ENCODE data around the gene BARX1. TPM values are rescaled to one million over a fixed set of nuclear protein-coding genes. Genes with fewer than 3 reads are reported as not detected.
"Not testable (repeated sequence)": the region's sequence is repeated elsewhere in the genome, so short reads cannot be mapped to it uniquely, and the experiment has no call there.

The BARX1 gene
- total and polyA plus RNA-seq, 7 donors, result 0.23 TPM; not detected in 6

DNA sequence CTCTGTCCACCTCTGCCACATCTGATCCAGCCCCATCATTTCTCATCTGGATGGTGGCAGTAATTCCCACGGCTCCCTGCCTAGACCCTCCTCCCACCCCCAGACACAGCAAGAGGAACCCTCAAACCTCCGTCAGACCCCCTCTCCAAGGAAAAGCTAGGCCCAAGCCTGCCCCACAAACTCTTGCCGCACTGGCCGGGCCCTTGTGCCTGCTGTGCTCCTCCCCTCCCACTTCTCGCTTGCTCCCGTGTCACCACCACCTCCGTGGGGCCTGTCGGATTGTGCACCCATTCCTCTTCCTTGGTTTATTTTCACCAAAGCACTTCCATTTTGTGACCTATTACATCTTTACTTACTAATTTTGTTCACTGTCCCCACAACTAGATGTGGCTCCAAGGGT, 14.2 kb downstream of the BARX1 start:
- no peaks in the 10 kb centered on the region for H3K36me3 ChIP-seq
- peaks cover 0 to 7% (median 4%) of the 10 kb centered on the region in 4 donors for H3K4me1 ChIP-seq
- H3K4me3 ChIP-seq, result no peak overlapping the region
- 88 to 90% methylated on average over 8 of the region's 8 CpGs for WGBS, 2 donors
- no peak for DNase-seq
- H3K9me3 ChIP-seq, result no peaks in the 10 kb centered on the region
- no peak overlapping the region for H3K27ac ChIP-seq
- H3K27me3 ChIP-seq, result peaks cover 15 to 67% (median 41%) of the 10 kb centered on the region in 3 donors
- TF ChIP-seq EP300 (IDR thresholded peaks at IDR 0.05) (no peak), POLR2A (IDR thresholded peaks at IDR 0.05) (no peak), POLR2AphosphoS5 (IDR thresholded peaks at IDR 0.05) (no peak)
- TF ChIP-seq, protein P1, sequence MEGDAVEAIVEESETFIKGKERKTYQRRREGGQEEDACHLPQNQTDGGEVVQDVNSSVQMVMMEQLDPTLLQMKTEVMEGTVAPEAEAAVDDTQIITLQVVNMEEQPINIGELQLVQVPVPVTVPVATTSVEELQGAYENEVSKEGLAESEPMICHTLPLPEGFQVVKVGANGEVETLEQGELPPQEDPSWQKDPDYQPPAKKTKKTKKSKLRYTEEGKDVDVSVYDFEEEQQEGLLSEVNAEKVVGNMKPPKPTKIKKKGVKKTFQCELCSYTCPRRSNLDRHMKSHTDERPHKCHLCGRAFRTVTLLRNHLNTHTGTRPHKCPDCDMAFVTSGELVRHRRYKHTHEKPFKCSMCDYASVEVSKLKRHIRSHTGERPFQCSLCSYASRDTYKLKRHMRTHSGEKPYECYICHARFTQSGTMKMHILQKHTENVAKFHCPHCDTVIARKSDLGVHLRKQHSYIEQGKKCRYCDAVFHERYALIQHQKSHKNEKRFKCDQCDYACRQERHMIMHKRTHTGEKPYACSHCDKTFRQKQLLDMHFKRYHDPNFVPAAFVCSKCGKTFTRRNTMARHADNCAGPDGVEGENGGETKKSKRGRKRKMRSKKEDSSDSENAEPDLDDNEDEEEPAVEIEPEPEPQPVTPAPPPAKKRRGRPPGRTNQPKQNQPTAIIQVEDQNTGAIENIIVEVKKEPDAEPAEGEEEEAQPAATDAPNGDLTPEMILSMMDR (IDR thresholded peaks at IDR 0.05), result no peak
- intact Hi-C loops (cut with DNase I), result no loop called here

DNA sequence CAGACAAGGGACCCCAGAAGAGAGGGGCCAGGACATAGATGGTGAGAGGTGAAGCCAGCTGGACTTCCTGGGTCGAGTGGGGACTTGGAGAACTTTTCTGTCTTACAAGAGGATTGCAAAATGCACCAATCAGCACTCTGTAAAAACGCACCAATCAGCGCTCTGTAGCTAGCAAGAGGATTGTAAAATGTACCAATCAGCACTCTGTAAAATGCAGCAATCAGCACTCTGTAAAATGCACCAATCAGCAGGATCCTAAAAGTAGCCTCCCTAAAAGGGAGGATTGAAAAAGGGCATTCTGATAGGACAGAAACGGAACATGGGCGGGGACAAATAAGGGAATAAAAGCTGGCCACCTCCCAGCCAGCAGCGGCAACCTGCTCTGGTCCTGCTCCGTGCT, 15.6 kb downstream of the BARX1 start:
- WGBS, 2 donors, result 77 to 86% methylated on average over 7 of the region's 7 CpGs

DNA sequence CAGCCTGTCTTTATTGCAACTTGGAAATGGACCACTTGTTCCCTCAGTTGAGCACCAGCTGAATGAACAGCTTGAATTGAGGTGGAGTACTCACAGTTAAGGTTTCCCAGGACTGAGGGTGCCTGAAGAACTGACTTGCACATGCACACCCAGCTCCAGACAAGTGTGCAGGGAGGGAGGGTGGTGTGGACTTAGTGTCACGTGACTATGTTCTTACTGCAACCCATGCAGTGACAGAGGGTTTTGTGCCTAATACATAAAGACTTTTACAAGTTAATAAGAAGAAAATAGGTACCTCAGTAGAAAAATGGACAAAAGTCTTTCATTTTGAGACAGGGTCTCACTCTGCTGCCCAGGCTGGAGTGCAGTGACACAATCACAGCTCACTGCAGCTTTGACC, 18.0 kb downstream of the BARX1 start:
- TF ChIP-seq POLR2A (IDR thresholded peaks at IDR 0.05) (no peak), POLR2AphosphoS5 (IDR thresholded peaks at IDR 0.05) (no peak), EP300 (IDR thresholded peaks at IDR 0.05) (no peak)
- TF ChIP-seq, protein P1 (IDR thresholded peaks at IDR 0.05), result no peak
- no peak overlapping the region for H3K27ac ChIP-seq
- 55 to 72% methylated on average over 1 of the region's 1 CpG for WGBS, 2 donors
- H3K36me3 ChIP-seq, result no peaks in the 10 kb centered on the region
- H3K27me3 ChIP-seq, result peaks cover 0 to 36% (median 12%) of the 10 kb centered on the region in 3 donors
- no peak overlapping the region for H3K4me3 ChIP-seq
- intact Hi-C loops (cut with DNase I), result no loop called here
- H3K9me3 ChIP-seq, result no peaks in the 10 kb centered on the region
- no peaks in the 10 kb centered on the region for H3K4me1 ChIP-seq
- no peak for DNase-seq

More for the DNA sequence above, 15.6 kb downstream of the BARX1 start:
- peaks cover 12 to 53% (median 28%) of the 10 kb centered on the region in 3 donors for H3K27me3 ChIP-seq
- H3K27ac ChIP-seq; H3K4me3 ChIP-seq; DNase-seq; intact Hi-C loops (cut with DNase I); H3K9me3 ChIP-seq; H3K4me1 ChIP-seq; H3K36me3 ChIP-seq: not testable (repeated sequence)

DNA sequence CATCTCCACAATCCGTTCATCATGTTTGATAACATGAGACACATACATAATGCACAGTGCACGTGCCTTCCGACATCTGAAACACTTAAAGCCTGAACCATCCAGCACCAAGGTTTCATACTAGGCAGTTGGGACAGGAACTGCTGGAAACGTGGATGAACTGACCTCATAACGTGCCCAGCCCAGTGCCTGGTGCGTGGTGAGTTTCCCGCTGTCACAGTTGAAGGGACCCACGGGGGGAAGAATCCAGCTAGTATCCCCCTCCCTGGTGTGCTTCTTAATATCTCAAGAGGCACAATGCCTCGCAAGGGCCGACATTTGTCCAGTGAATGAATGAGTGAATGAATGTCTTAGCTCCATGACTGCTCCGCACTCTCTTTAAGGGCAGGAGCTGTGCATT, 23.2 kb downstream of the BARX1 start:
- TF ChIP-seq, protein P1 (IDR thresholded peaks at IDR 0.05), result no peak
- TF ChIP-seq EP300 (IDR thresholded peaks at IDR 0.05), result no peak
- no peak for TF ChIP-seq POLR2AphosphoS5 (IDR thresholded peaks at IDR 0.05)
- no peak for TF ChIP-seq POLR2A (IDR thresholded peaks at IDR 0.05)
- no peak overlapping the region for H3K4me3 ChIP-seq
- H3K9me3 ChIP-seq, result no peaks in the 10 kb centered on the region
- 73 to 84% methylated on average over 11 of the region's 11 CpGs for WGBS, 2 donors
- H3K36me3 ChIP-seq, result no peaks in the 10 kb centered on the region
- H3K27ac ChIP-seq, result no peak overlapping the region
- DNase-seq, result no peak
- no peaks in the 10 kb centered on the region for H3K4me1 ChIP-seq
- intact Hi-C loops (cut with DNase I), result no loop called here
- peaks cover 0 to 37% (median 8%) of the 10 kb centered on the region in 3 donors for H3K27me3 ChIP-seq

DNA sequence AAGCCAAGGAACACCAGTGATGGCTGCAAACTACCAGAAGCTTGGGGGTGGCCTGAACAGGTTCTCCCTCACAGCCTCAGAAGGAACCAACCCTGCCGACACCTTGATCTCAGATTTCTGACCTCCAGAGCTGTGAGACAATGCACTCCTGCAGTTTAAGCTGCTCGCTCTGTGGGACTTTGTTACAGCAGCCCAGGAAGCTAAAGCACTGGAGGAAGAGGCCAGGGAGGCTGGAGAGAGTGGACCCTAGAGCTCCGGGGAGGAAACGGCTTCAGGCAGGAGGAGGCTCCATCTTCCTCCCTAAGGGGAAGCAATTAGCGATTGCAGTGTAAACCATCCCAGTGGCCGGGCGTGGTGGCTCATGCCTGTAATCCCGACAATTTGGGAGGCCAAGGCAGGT, 25.1 kb downstream of the BARX1 start:
- H3K27me3 ChIP-seq, result peaks cover 0 to 36% (median 8%) of the 10 kb centered on the region in 3 donors
- no peaks in the 10 kb centered on the region for H3K9me3 ChIP-seq
- DNase-seq, result no peak
- WGBS, 2 donors, result 14 to 22% methylated on average over 8 of the region's 8 CpGs
- intact Hi-C loops (cut with DNase I), result no loop called here
- TF ChIP-seq POLR2A (IDR thresholded peaks at IDR 0.05) (no peak), EP300 (IDR thresholded peaks at IDR 0.05) (no peak), POLR2AphosphoS5 (IDR thresholded peaks at IDR 0.05) (no peak)
- TF ChIP-seq, protein P1 (IDR thresholded peaks at IDR 0.05), result no peak
- H3K4me3 ChIP-seq, result no peak overlapping the region
- no peak overlapping the region for H3K27ac ChIP-seq
- no peaks in the 10 kb centered on the region for H3K4me1 ChIP-seq
- no peaks in the 10 kb centered on the region for H3K36me3 ChIP-seq
